HFFc6 (cell line): ENCODE results near the gene FN1. TPM values are rescaled to one million over a fixed set of nuclear protein-coding genes. Genes with fewer than 3 reads are reported as not detected.
"Not testable (repeated sequence)": the region's sequence is repeated elsewhere in the genome, so short reads cannot be mapped to it uniquely, and the experiment has no call there.

Experiments used
- DNase-seq: peaks from one replicate; pipeline ENCODE4 v3.0.0-alpha.2; 2018
- H3K27ac Mint-ChIP-seq: 2 replicates; pipeline ENCODE4 v1.8.0; 2020; ENCODE audit warnings: mild to moderate bottlenecking, mixed read lengths
- H3K27me3 Mint-ChIP-seq: 2 replicates; pipeline ENCODE4 v1.8.0; 2021; ENCODE audit warnings: mild to moderate bottlenecking, moderate library complexity, mixed read lengths; ENCODE audit not compliant: insufficient read depth
- H3K36me3 Mint-ChIP-seq: 2 replicates; pipeline ENCODE4 v1.8.0; 2021; ENCODE audit warnings: low read depth, mixed read lengths
- H3K4me1 Mint-ChIP-seq: 2 replicates; pipeline ENCODE4 v1.8.0; 2020; ENCODE audit warnings: low read depth, mixed read lengths
- H3K4me3 Mint-ChIP-seq: 2 replicates; pipeline ENCODE4 v1.8.0; 2020; ENCODE audit warnings: mild to moderate bottlenecking, moderate library complexity, mixed read lengths
- H3K9me3 Mint-ChIP-seq: 2 replicates; pipeline ENCODE4 v1.8.0; 2020; ENCODE audit warnings: mild to moderate bottlenecking, mixed read lengths
- CTCF ChIP-seq: fragments of 200-600 bp; sonication (generic); IDR thresholded peaks from 2 replicates; pipeline ENCODE4 v1.5.0; 2021; ENCODE audit warnings: antibody characterized with exemption, mild to moderate bottlenecking
- total RNA-seq, 6 experiments: library from RNA; stranded (reverse); fragmentation: NEBNext Ultra II Directional; extraction: Animal tissue kit (Norgen Biotek cat#: 25700); gene quantifications; 2 replicates in 1 of 6; 3 replicates in 5 of 6; pipeline ENCODE4 v1.2.3, GENCODE V29; 2021

FN1 gene
- total RNA-seq, 6 experiments from 2014 or later, result 2,848 to 5,249 (median 2,869) TPM

GRCh38 chr2:215411941-215412743 lies 23.7 kb downstream of the FN1 start:
- peaks cover 73% of the 10 kb centered on the region for H3K36me3 Mint-ChIP-seq
- H3K4me1 Mint-ChIP-seq, result peaks cover 88% of the 10 kb centered on the region
- H3K27ac Mint-ChIP-seq, result peak overlapping the region; percentile 59; the same call in 1 of the 2 replicates
- H3K27me3 Mint-ChIP-seq, result peaks cover 12% of the 10 kb centered on the region
- H3K4me3 Mint-ChIP-seq, result peak overlapping the region; percentile 77
- DNase-seq, result no peak
- TF ChIP-seq CTCF, result no peak
- peaks cover 4% of the 10 kb centered on the region; the same call in 1 of the 2 replicates for H3K9me3 Mint-ChIP-seq

GRCh38 chr2:215410932-215411285 lies 25.0 kb downstream of the FN1 start:
- Mint-ChIP-seq H3K4me3 (peak overlapping the region; percentile 77), H3K9me3 (peaks cover 4% of the 10 kb centered on the region; the same call in 1 of the 2 replicates), H3K27ac (peak overlapping the region; percentile 82), H3K27me3 (peaks cover 16% of the 10 kb centered on the region), H3K4me1 (peaks cover 85% of the 10 kb centered on the region), H3K36me3 (peaks cover 79% of the 10 kb centered on the region)
- DNase-seq, result peak; percentile 98
- no peak for TF ChIP-seq CTCF

GRCh38 chr2:215410181-215410931 lies 25.5 kb downstream of the FN1 start:
- H3K4me1 Mint-ChIP-seq, result peaks cover 86% of the 10 kb centered on the region
- not testable (repeated sequence) for H3K9me3 Mint-ChIP-seq, DNase-seq
- peaks cover 83% of the 10 kb centered on the region for H3K36me3 Mint-ChIP-seq
- H3K27ac Mint-ChIP-seq, result peak overlapping the region; percentile 82
- peaks cover 17% of the 10 kb centered on the region for H3K27me3 Mint-ChIP-seq
- peak overlapping the region; percentile 77 for H3K4me3 Mint-ChIP-seq

GRCh38 chr2:215409331-215410127 lies 26.3 kb downstream of the FN1 start:
- DNase-seq, result no peak
- Mint-ChIP-seq H3K36me3 (peaks cover 84% of the 10 kb centered on the region), H3K4me1 (peaks cover 84% of the 10 kb centered on the region), H3K27ac (peak overlapping the region; percentile 75), H3K27me3 (peaks cover 17% of the 10 kb centered on the region), H3K4me3 (peak overlapping the region; percentile 42; the same call in 1 of the 2 replicates), H3K9me3 (peaks cover 4% of the 10 kb centered on the region; the same call in 1 of the 2 replicates)
- no peak for TF ChIP-seq CTCF

GRCh38 chr2:215408441-215408840 lies 27.4 kb downstream of the FN1 start:
- peak overlapping the region; percentile 75 for H3K27ac Mint-ChIP-seq
- peaks cover 83% of the 10 kb centered on the region for H3K36me3 Mint-ChIP-seq
- peaks cover 81% of the 10 kb centered on the region for H3K4me1 Mint-ChIP-seq
- DNase-seq, H3K4me3 Mint-ChIP-seq, H3K9me3 Mint-ChIP-seq: not testable (repeated sequence)
- H3K27me3 Mint-ChIP-seq, result peaks cover 16% of the 10 kb centered on the region

GRCh38 chr2:215407590-215408264 lies 28.1 kb downstream of the FN1 start:
- Mint-ChIP-seq H3K36me3 (peaks cover 81% of the 10 kb centered on the region), H3K9me3 (peaks cover 4% of the 10 kb centered on the region; the same call in 1 of the 2 replicates), H3K27ac (peak overlapping the region; percentile 68), H3K4me1 (peaks cover 81% of the 10 kb centered on the region), H3K27me3 (peaks cover 14% of the 10 kb centered on the region), H3K4me3 (peak overlapping the region; percentile 36; the same call in 1 of the 2 replicates)
- DNase-seq, result no peak
- no peak for TF ChIP-seq CTCF
